ENCODE measurements around the gene BIN2. TPM values are rescaled to one million over a fixed set of nuclear protein-coding genes. Genes with fewer than 3 reads are reported as not detected.

Gene BIN2
- total and polyA plus RNA-seq, 9 of the 15 experiments (the other 6 are each of a cell fraction or from before 2014, with no cell fraction given), result 0.04 to 0.39 (median 0.25) TPM; not detected in 1

GRCh38 chr12:51368640-51369517 lies 44.9 kb upstream of the BIN2 start (continued):
- TF ChIP-seq KLF6 (CRISPR knock-in tag; IDR thresholded peaks at IDR 0.05; ENCODE audit: borderline replicate concordance), result 0 out of 2 replicates have a peak, but pooled peaks have one; percentile 29
- TF ChIP-seq FOXP4 (CRISPR knock-in tag; IDR thresholded peaks at IDR 0.05; ENCODE audit: borderline replicate concordance), result no peak
- peak; percentile 89 for TF ChIP-seq FOXM1 (IDR thresholded peaks at IDR 0.05; ENCODE audit: low read depth)
- TF ChIP-seq FOXM1 (CRISPR knock-in tag; IDR thresholded peaks at IDR 0.05; ENCODE audit: low read depth), result no peak
- no peak for TF ChIP-seq PBX2 (CRISPR knock-in tag; IDR thresholded peaks at IDR 0.05; ENCODE audit: low read depth)
- peak; percentile 67 for TF ChIP-seq PBX2 (tag; conservative IDR thresholded peaks at IDR 0.05; ENCODE audit: low read depth)
- no peak for TF ChIP-seq PHF21A (IDR thresholded peaks at IDR 0.05; ENCODE audit: borderline replicate concordance, low read depth)
- TF ChIP-seq NFE2L1 (tag; IDR thresholded peaks at IDR 0.05; ENCODE audit: borderline replicate concordance, low read depth), result no peak
- no peak for TF ChIP-seq DEAF1 (CRISPR knock-in tag; IDR thresholded peaks at IDR 0.05)
- TF ChIP-seq MTA2 (IDR thresholded peaks at IDR 0.05; ENCODE audit: low read depth), result peak; percentile 94
- peak; percentile 98 for TF ChIP-seq CBFA2T3 (IDR thresholded peaks at IDR 0.05)
- no peak for TF ChIP-seq RBBP5 (IDR thresholded peaks at IDR 0.05; ENCODE audit: borderline replicate concordance, insufficient read depth, low read length, poor library complexity, severe bottlenecking)
- no peak for TF ChIP-seq ZC3H8 (IDR thresholded peaks at IDR 0.05)
- peak; percentile 91 for TF ChIP-seq DMBX1 (CRISPR knock-in tag; IDR thresholded peaks at IDR 0.05; ENCODE audit: borderline replicate concordance)
- no peak for TF ChIP-seq CBX2 (IDR thresholded peaks at IDR 0.05; ENCODE audit: insufficient read depth, low read length, poor library complexity, severe bottlenecking)
- no peak for TF ChIP-seq ZNF764 (CRISPR knock-in tag; IDR thresholded peaks at IDR 0.05; ENCODE audit: low read depth)
- TF ChIP-seq DNMT1 (IDR thresholded peaks at IDR 0.05), result no peak
- no peak for TF ChIP-seq SIRT6 (IDR thresholded peaks at IDR 0.05; ENCODE audit: low read depth, low read length)
- no peak for TF ChIP-seq CEBPG (CRISPR knock-in tag; IDR thresholded peaks at IDR 0.05)
- TF ChIP-seq CEBPG (tag; conservative IDR thresholded peaks at IDR 0.05 in 1 of 2, IDR thresholded peaks at IDR 0.05 in 1 of 2), result no peak
- TF ChIP-seq LARP7 (IDR thresholded peaks at IDR 0.05), result no peak
- no peak for TF ChIP-seq FOXA3 (CRISPR knock-in tag; conservative IDR thresholded peaks at IDR 0.05 in 1 of 2, IDR thresholded peaks at IDR 0.05 in 1 of 2)

Measured in K562 (cell line).